LHCN-M2 (cell line): ENCODE data around the gene KCNK1. TPM values are rescaled to one million over a fixed set of nuclear protein-coding genes. Genes with fewer than 3 reads are reported as not detected.

Experiments used
- DNase-seq: peaks from one replicate; pipeline ENCODE4 v3.0.0-alpha.2; 2012; ENCODE audit warnings: low read depth
- total RNA-seq: library from RNA; depleted of rRNA; stranded (reverse); fragments of >200 nt; gene quantifications from 2 replicates; pipeline ENCODE4 v1.2.3, GENCODE V29; 2014

KCNK1 gene
- total RNA-seq, 1 experiment from 2014 or later, result not detected

DNA sequence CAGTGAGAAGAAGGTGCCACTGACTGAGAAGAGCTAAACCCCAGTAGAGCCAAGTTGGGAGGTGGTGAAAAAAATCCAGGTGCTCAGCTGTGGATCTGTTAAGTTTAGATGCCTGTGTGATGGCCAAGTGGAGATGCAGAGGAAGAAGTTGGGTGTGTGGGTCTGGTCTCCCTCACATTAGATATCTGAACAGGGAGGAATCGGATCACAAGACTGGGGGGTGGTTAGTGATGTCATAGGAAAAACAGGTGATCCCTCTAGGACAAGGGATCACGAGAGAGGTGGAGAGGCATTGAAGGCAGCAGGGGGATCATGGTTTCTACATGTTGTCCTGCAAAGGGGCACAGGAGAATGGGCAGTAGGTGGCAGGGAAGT is 22.6 kb downstream of the KCNK1 start:
- no peak for DNase-seq

DNA sequence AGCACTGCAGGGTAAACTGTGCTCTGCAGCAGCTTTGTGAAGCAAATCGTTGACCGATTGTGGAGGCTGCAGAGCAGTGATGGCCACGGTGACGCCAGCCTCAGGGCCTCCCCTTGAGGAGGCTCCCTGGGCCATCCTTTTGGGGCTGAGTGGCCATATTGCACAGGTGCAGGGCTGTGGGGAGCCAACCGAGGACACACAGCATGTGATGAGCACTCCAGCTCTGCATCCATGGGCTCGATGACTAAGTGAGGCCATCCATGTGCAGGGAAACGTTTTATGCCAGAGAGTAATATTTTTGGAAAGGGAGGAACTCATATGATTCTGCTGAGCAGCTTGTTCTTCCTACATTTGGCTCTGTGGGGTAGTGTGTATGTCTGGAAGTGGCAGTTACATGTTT is 24.6 kb downstream of the KCNK1 start:
- DNase-seq, result no peak

DNA sequence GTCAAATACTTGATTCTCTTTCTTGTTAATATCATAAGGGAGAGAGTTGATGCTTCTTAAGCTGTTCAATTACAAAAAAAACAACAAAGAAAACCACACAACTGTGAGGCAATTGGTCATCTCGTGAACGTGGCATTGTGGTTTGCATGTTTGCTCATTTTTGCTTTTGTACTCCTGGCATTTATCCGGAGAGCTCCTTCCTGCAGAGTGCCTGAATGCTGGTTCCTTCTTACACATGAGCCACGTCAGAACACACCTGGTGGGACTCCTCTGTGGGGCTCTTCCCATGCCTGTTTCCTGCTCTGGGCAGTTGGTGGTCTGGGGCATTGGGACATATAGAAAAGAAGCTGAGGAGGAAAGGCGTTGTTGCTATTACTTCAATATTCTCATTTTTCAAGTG is 25.7 kb downstream of the KCNK1 start:
- DNase-seq, result no peak

DNA sequence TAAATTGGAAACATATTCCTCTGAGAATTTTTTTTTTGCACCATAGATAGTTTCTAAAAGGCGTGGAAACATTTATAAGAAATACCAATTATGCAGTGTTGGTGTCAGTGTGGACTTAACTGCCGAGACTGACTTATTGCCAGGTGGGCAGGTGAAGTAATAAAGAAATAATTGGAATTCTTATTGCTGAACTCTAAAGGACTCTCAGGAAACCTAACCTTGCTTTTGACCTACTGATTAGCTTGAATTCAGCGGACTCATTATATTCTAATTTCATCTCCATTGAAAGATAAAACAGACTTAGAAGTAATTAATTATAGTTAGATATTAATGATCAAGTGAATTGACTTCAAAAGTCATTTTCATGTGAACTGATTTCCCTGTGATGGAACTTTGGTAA is 26.3 kb downstream of the KCNK1 start:
- no peak for DNase-seq

DNA sequence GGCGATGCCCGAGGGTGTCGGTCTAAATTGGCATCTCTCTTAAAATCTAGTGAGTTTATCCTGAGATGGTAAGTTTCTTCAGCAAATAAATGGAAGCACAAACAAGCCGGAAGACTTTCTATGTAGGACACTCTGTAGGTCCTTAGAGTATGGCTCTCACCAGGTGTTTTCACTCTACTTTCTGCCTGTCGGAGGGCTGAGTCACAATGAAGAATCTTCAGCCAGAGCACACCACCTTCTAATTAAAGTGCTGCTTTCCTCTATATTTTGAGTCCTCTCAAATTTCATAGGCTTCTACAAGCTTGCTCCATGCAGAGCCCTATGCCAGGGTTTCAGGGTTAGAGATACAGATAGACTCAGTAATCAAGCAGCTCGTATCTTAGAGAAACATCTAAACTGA is 27.1 kb downstream of the KCNK1 start:
- DNase-seq, result no peak

DNA sequence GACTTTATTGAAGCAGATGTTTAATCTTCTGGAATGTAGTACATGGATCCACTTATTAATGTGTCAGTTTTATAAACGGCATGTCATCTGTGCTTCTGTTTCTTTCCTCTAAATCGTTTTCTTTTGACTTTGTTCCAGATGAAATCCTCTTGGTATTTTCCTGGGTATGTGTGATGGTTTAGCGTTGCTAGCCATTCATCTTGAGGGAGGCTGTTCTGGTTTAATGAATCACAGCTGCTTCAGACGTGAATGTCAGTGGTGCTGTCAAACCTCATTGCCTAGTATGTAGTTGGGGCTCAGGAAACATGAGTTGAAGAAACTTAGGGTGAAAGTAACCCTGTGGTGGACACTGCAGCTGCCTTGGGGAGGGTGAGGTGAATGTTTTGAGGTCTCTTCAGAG is 33.2 kb downstream of the KCNK1 start:
- no peak for DNase-seq

DNA sequence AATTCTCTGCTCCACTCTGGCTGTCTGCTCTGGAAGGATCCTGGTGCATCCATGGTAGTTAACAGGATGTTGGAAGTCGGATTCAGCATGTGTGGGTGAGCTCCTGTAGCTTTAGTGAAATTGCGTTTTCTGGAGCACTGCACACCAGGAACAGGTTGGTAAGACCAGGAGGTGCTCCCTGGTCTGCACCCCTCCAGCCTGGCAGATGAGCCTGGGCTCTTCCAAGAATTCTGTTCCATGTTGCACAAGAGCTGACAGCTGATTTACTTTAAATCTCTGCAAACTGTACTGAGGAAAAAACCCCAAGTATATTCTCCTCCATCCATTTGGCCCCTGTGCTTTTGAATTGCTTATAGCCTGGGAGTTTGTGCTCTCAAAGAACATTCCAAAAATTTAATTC is 33.7 kb downstream of the KCNK1 start:
- no peak for DNase-seq

DNA sequence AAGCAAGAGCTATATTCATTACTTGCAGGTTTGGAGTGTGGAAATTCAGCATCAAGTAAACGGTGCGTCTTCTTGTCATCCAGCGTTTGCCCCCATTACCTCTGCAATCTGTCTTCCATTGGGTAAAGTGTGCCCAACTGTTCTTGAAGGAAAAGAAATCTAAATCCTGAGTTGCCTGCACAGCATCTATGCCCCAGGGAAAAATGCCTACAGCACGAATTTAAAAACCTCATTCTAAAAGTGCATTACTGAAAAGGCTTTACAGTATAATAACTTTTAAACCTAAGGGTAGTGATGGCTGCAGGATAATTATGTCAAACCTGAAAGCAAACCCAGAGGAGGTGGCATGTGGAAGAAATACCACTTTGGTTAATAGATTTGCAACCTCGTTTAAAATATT is 37.2 kb downstream of the KCNK1 start:
- DNase-seq, result no peak

DNA sequence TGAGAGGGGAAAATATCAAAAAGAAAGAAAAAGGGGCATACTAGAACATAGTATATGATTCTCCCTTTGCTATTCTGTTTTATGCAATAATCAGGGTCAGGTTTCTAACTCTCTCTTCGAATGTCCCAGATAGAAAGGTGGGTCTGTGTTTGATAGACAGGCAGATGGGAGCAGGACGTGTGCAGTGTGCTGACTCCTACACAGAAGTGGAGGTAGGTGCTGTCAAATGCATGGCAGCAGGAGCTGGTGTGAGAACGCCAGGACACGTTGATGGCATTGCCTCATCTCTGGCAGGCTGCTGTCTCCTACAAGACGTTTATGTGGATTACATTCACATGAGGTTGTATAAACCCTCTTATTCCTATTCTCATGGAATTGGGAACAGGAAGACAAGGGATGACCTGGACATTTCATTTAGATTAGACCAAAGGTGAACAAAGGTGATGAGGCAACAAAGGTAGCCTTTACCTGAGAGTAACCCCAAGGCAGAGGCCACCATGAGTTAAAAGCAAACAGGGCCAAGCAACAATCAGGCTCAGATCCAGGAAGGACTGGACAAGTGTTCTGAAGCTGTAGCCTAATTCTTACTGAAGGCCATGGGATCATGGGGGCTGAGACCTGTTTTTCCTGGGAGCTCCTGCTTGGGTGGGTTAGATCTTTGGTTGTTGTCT is 37.8 kb downstream of the KCNK1 start:
- no peak for DNase-seq

DNA sequence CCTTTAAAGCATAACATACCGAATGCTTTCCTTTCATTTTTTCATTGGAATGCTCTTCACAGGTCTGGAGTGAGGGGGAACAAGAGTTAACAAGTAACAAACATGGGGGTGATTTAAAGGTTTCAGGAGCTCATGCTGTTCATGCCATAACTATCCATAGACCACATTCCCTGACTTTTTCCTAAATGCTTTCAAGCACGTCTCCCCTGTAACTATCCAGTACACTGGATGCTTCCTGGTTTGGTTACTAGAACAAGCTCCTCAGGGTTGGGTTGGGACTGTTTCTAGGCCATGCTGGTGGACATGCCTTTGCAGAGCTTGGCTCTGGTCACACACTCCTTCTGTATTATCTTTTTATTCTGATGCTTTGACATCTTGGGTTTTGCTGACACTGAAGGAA is 38.6 kb downstream of the KCNK1 start:
- DNase-seq, result no peak

DNA sequence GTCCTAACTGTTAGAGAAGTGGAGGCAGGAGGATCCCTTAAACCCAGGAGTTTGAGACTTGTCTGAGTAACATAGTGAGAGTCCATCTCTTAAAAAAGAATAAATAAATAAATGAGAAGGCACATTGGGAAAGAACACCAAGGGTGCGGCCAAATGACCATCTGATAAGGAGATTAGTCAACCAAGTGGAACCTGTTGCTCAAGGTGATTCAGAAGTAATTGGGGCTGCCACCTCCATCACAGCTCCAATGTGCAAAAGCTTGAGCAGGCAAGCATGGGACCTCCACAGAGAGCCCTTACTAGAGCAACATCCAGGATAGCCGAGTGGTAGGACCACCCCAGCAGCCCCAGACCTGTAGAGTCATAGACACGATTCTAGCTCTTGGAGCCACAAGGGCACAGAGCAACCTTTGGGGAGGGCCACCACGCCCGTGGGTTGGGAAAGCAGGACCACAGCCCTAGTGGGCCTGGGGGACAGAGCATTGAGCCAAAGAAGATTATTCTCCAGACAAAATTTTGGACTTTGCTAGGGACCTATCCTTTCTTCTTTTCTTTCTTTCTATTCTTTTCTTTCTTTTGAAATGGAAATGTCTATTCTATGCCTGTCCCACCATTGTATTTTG is 40.9 kb downstream of the KCNK1 start:
- DNase-seq, result no peak

DNA sequence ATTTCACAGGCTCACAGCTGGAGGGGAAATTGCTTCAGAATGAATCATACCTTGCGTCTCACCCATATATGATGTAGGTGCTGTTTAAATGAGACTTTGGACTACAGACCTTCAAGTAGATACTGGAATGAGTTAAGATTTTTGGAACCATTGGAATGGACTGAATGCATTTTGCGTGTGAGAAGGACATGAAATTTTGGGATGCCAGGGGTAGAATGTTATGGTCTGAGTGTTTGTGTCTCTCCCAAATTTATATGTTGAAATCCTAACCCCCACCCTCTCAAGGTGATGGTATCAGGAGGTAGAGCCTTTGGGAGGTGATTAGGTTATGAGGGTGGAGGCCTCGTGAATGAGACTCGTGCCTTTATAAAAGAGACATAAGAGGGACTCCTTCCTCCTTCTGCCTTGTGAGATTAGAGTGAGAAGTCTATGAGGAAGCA is 41.4 kb downstream of the KCNK1 start:
- DNase-seq, result no peak

DNA sequence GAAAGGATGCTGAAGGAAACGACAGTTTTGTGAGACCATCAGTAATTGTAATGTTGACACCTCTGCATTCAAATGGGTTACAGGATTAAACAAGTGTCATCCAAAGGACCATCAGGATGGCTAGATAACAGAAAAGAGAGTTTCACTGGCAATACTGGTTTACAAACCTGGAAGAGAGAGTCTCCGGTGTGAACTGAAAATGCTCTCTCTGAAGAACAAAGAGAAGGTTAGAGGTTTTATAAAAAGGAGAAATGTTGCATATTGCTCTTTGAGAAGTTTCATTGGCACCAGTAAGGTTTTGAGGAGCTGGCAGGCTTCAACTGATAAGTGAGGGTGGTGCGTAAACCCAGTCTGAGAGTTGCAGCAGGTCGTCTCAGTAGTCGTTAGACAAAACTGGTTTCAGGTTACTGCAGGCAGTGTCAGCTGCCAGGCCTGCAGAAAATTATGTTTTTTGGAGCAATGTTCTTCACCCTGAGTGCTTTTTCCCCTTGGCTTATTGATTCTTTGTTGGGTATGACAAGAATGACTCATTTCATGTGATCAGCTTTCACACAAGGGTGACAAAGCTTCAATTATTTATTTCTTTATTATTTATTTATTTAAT is 42.2 kb downstream of the KCNK1 start:
- no peak for DNase-seq

DNA sequence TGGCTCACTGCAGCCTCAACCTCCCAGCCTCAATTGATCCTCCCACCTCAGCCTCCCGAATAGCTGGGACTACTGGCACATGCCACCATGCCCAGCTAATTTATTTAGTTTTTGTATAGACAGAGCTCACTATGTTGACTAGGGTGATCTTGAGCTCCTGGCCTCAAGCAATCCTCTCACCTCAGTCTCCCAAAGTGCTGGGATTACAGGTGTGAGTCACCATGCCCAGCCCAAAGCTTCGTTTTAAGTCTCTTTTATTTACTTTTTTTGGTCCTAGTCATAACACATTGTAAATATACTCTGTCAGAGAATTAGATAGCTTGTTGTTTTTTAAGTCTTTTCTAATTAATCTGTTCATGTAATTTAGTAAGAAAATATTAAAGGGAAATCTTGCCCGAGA is 42.8 kb downstream of the KCNK1 start:
- no peak for DNase-seq

DNA sequence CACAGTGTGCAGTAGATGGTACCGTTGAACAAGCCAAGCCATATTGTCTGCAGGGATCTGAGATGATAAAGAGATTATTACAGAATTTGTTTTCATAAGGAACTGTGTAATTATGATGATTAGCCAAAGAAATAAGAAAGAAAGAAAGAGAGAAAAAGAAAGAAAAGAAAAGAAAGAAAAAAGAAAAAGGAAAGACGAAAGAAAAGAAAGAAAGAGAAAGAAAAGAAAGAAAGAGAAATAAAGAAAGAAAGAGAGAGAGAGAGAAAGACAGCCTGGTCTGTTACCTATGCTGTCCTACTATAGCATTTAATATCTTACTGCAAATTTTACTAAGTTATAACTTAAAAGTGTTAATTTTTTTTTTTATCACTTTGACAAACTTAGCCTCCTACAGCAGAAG is 43.6 kb downstream of the KCNK1 start:
- DNase-seq, result no peak

DNA sequence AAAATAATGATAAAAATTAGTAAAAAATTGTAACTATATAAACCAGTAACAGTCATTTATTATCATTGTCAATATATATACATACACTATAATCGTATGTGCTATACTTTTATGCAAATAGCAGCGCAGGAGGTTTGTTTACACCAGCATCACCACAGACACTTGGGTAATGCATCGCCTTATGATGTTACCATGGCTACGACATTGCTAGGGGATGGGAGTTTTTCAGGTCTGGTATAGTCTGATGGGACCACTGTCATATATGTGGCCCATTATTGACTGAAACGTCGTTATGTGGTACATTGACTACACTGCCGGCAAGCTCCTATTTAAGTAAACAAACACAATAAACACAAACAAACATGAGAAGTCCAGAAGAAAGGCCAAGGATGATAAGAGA is 45.6 kb downstream of the KCNK1 start:
- DNase-seq, result no peak

DNA sequence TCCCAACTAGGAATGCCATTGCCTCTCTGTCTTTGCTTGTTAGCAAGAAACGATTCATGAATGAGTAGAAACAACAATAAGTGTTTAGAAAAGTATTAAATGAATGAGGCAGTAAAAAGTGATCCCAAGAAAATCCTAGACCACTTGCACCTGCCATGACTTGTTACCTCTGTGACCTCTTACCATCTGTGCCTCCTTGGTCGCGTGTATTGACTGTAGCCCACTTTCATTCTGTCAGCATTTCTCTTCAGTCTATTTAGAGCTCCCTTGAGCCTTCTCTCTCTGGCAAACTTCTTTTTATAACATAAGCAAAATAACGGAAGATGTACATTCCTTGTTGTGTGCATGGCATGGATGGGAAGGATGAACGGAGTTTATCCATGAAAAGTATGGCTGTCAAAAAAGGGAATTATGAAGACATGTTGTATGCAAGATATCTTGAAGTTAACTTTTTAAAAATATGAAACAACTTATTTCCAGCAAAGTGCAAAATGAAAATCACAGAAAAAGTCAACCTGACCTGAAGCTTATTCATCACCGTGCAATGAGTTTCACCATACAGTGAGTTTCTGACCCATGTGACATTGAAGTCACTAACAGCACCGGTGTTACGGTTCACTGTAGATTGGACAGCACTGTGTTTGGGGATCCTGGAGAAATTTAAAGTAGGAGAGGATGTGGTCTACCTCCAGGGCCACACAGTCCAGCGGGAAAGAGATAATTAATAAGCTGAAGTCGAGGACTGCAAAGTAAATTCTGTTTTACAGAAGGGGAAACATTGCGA is 47.7 kb downstream of the KCNK1 start:
- no peak for DNase-seq

DNA sequence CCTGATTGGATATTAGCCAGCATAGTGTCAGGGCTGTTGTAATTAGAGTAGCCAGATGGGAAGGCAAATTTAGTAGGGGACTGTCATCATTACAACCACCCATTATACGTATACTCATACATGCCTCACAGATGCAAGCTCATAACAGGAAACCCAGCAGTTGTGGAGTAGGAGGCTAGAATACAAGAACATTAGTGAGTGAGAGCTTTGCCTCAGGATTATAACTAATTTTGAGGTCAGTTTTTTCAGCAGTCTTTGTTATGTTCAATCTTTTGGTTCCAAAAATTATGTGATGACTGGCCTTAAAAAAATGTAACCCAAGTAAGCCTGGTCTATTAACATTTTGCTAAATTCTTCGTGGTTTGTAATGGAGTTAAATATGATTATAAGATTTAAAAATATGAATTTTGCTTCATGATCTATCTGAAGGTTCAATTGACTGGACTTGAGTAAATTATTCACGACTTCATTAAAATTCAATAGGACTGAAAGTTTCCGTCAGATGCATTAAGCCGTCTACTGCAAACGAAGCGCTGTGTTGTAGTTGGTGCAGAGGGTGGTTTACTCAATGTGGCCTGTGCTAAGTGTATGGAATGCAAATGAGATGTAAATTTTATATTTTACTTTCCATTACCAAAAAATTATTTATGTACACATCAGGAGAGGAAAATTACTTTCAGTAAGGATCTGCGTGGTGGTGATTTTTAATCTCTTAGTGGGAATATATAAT is 48.8 kb downstream of the KCNK1 start:
- DNase-seq, result no peak

DNA sequence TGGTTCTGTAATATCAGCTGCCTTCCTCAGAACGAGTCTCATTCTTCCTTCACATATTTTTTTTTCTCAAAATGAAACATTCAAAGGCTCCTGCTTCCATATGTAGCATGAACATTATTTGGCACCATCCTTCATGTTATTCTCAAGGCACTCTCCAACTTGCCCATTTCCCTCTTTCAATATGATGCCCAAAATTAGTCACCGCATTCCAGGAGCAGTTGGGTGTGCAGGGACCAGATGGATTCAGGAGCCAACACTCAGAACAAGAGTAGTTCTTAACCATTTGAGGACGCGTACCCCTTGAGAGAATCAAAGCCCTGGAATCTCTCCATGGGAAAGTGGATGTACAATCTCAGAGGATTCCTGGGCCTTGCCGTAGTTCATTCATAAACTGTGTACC is 50.3 kb downstream of the KCNK1 start:
- DNase-seq, result no peak

DNA sequence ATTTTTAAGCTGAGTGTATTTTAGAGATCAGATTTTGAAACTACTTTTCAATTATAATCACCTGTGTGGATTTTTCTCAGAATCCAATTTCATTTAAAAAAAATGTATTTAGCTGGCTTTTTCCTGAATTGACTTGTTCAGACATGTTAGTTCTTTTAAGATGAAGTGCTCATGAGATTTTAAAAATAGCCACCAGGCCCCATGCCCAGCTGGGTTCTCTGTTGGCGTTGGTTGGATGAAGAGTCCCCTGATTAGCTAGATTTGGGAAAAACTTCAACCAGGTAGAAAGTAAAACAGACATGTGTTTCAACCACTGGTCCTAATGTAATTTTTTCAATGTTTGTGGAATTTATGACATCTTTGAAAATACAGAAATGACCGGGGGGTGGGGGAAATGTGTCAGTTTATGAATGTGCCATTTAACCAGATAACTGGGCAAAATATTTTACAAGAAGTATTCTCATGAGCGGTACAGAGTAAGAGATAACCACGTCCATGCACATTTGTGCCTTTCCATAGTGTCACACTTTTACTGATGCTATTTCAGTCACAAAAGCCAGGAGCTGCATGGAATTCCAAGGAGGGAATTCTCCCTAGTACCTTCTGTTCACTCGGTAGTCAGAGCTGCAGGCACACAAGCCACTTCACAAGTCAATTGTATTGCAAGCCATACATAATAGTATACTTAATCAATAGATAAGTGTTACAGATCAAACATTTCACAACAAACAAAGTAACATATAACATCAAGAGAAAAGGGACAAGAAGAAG is 51.1 kb downstream of the KCNK1 start:
- DNase-seq, result no peak
